ENCODE measurements around the gene AATK.

GRCh38 chr17:81142301-81143199 is 23.5 kb downstream of the AATK start:
- peak; percentile 67 for TF ChIP-seq CTCF (conservative IDR thresholded peaks at IDR 0.05)
- no peak for TF ChIP-seq EZH2 (IDR thresholded peaks at IDR 0.05; ENCODE audit: low read depth)
